ENCODE results near the gene C6orf62. TPM values are rescaled to one million over a fixed set of nuclear protein-coding genes. Genes with fewer than 3 reads are reported as not detected.

Gene C6orf62
- total and polyA plus RNA-seq, 2 of the 4 experiments (the other 2 are of a cell fraction) = 47.5 to 50.7 TPM

- H3K23ac ChIP-seq (ENCODE audit: low read depth, low read length) = peak within 1 kb of the TSS; percentile 99
- peak within 1 kb of the TSS; percentile 96 for H3K4ac ChIP-seq (ENCODE audit: low read depth, low read length)
- H2BK120ac ChIP-seq (ENCODE audit: low read depth, low read length) = peak within 1 kb of the TSS; percentile 84
- H4K5ac ChIP-seq (ENCODE audit: low read depth, low read length) = peak within 1 kb of the TSS; percentile 93
- ChIA-PET CTCF (interaction anchor here (1.0 kb wide), 3 partner anchors 22 to 123 kb away, joined by 3 read pairs; no protein-coding TSS in a partner anchor), POLR2A (ENCODE audit: unreplicated experiment) (no interaction called here)
- no peaks in the 10 kb centered on the region for H4K20me1 ChIP-seq (ENCODE audit: insufficient read depth, low read length)
- H3K4me2 ChIP-seq (ENCODE audit: low read depth, low read length) = peak within 1 kb of the TSS; percentile 78
- H2BK20ac ChIP-seq (ENCODE audit: low read depth, low read length) = peak within 1 kb of the TSS; percentile 16; the same call in 1 of the 2 replicates
- peak within 1 kb of the TSS; percentile 93 for H3K56ac ChIP-seq (ENCODE audit: extremely low read depth, insufficient read depth, low read length)
- ATAC-seq (ENCODE audit: low read depth) (peak; percentile 98), DNase-seq (peak; percentile 96)
- no peaks in the 10 kb centered on the region for H3K9me3 ChIP-seq (ENCODE audit: control insufficient read depth, insufficient read depth, low read length)
- peak within 1 kb of the TSS; percentile 93 for H3K9ac ChIP-seq (ENCODE audit: low read depth, low read length)
- H2BK15ac ChIP-seq (ENCODE audit: low read depth, low read length) = peak within 1 kb of the TSS; percentile 69; the same call in 2 of the 3 replicates
- peak within 1 kb of the TSS; percentile 91 for H2BK5ac ChIP-seq (ENCODE audit: low read depth, low read length, poor library complexity, severe bottlenecking)
- peaks cover 8% of the 10 kb centered on the region for H3K36me3 ChIP-seq (ENCODE audit: control insufficient read depth, insufficient read depth, low read length)
- dilution Hi-C loops (cut with HindIII; ENCODE audit: low sequenced_read_pairs, unreplicated experiment) = no loop called here
- no peaks in the 10 kb centered on the region for H3K27me3 ChIP-seq (ENCODE audit: control insufficient read depth, insufficient read depth, low read length)
- H2AFZ ChIP-seq (replicated peaks; ENCODE audit: low read length, poor library complexity) = peak within 1 kb of the TSS; percentile 100
- H4K91ac ChIP-seq (ENCODE audit: insufficient read depth, low read depth, low read length) = peak within 1 kb of the TSS; percentile 98
- in situ Hi-C loops (cut with MboI; ENCODE audit: low sequenced_read_pairs) = no loop called here
- H3K4me1 ChIP-seq (ENCODE audit: control insufficient read depth, insufficient read depth, low read length) = peaks cover 2% of the 10 kb centered on the region; the same call in 1 of the 2 replicates
- H3K27ac ChIP-seq (ENCODE audit: insufficient read depth, low read length) = peak within 1 kb of the TSS; percentile 91
- H3K14ac ChIP-seq (replicated peaks; ENCODE audit: low read depth, low read length) = peak within 1 kb of the TSS; percentile 98
- H3K79me1 ChIP-seq (ENCODE audit: low read depth in 1 of 2, low read length in 2 of 2) = peaks cover 16 to 53% of the 10 kb centered on the region in 2 experiments; a peak in 3 of 4 replicates
- 0% methylated on average over 16 of the region's 62 CpGs; no CpG with 5 or more reads in 1 of the 2 experiments for WGBS, 2 experiments (ENCODE audit: extremely low coverage in 2 of 2, insufficient read length in 1 of 2)
- H2AK9ac ChIP-seq (replicated peaks; ENCODE audit: low read depth, low read length, poor library complexity) = peak within 1 kb of the TSS; percentile 91
- H3K18ac ChIP-seq (ENCODE audit: low read depth, low read length) = peak within 1 kb of the TSS; percentile 87
- peak within 1 kb of the TSS; percentile 89 to 98 for H4K8ac ChIP-seq (ENCODE audit: low read depth in 2 of 2, low read length in 2 of 2)
- peak within 1 kb of the TSS; percentile 86 for H2AK5ac ChIP-seq (ENCODE audit: low read depth, low read length)
- BruUV-seq (replicated peaks) = no TSS peak
- no peaks in the 10 kb centered on the region; the same call in 1 of the 2 replicates for H3K9me1 ChIP-seq (ENCODE audit: insufficient read depth, low read length)
- intact Hi-C loops (cut with micrococcal nuclease) = no loop called here
- H3K4me3 ChIP-seq (ENCODE audit: insufficient read depth, low read depth, low read length) = peak within 1 kb of the TSS; percentile 81
- TF ChIP-seq RAD21 (IDR thresholded peaks at IDR 0.05; ENCODE audit: low read length) = peak; percentile 48
- peak; percentile 16 for TF ChIP-seq RCOR1 (IDR thresholded peaks at IDR 0.05; ENCODE audit: insufficient replicate concordance, low read length)
- TF ChIP-seq, protein P1, sequence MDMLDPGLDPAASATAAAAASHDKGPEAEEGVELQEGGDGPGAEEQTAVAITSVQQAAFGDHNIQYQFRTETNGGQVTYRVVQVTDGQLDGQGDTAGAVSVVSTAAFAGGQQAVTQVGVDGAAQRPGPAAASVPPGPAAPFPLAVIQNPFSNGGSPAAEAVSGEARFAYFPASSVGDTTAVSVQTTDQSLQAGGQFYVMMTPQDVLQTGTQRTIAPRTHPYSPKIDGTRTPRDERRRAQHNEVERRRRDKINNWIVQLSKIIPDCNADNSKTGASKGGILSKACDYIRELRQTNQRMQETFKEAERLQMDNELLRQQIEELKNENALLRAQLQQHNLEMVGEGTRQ (IDR thresholded peaks at IDR 0.05; ENCODE audit: low read depth, low read length) = no peak
- peak; percentile 30; the same call in 1 of the 2 replicates for TF ChIP-seq FOS (IDR thresholded peaks at IDR 0.05; ENCODE audit: low read depth, low read length)
- no peak; the same call in 1 of the 2 replicates for TF ChIP-seq MXI1 (IDR thresholded peaks at IDR 0.05; ENCODE audit: borderline replicate concordance, low read depth, low read length)
- no peak for TF ChIP-seq NFE2L2 (IDR thresholded peaks at IDR 0.05; ENCODE audit: low read depth, low read length)
- TF ChIP-seq CEBPB (IDR thresholded peaks at IDR 0.05; ENCODE audit: low read depth, low read length) = peak; percentile 93
- no peak for TF ChIP-seq ELK1 (IDR thresholded peaks at IDR 0.05; ENCODE audit: borderline replicate concordance, low read depth, low read length)
- TF ChIP-seq RFX5 (IDR thresholded peaks at IDR 0.05; ENCODE audit: low read depth, low read length) = no peak
- peak; percentile 73 for TF ChIP-seq POLR2A (IDR thresholded peaks at IDR 0.05; ENCODE audit: low read depth, low read length)
- TF ChIP-seq, protein P2, sequence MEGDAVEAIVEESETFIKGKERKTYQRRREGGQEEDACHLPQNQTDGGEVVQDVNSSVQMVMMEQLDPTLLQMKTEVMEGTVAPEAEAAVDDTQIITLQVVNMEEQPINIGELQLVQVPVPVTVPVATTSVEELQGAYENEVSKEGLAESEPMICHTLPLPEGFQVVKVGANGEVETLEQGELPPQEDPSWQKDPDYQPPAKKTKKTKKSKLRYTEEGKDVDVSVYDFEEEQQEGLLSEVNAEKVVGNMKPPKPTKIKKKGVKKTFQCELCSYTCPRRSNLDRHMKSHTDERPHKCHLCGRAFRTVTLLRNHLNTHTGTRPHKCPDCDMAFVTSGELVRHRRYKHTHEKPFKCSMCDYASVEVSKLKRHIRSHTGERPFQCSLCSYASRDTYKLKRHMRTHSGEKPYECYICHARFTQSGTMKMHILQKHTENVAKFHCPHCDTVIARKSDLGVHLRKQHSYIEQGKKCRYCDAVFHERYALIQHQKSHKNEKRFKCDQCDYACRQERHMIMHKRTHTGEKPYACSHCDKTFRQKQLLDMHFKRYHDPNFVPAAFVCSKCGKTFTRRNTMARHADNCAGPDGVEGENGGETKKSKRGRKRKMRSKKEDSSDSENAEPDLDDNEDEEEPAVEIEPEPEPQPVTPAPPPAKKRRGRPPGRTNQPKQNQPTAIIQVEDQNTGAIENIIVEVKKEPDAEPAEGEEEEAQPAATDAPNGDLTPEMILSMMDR (conservative IDR thresholded peaks at IDR 0.05; ENCODE audit: low read depth, low read length) = peak; percentile 55
- TF ChIP-seq CHD1 (IDR thresholded peaks at IDR 0.05; ENCODE audit: low read depth, low read length) = no peak
- TF ChIP-seq MAFK (IDR thresholded peaks at IDR 0.05; ENCODE audit: low read depth, low read length) = no peak
- 0 out of 2 replicates have a peak, but pooled peaks have one; percentile 17 for TF ChIP-seq BHLHE40 (IDR thresholded peaks at IDR 0.05; ENCODE audit: low read depth, low read length)
These were observed 52.1 kb downstream of the C6orf62 start, which contains the start of the genes ACOT13 and TDP2 for GRCh38 chr6:24666641-24667377. TSS of gene ACOT13 (plus strand) at chr6:24667077. CDS start at chr6:24667264, 187 bp downstream. TSS of gene TDP2 (minus strand) at chr6:24666899. CDS start at chr6:24666862, 37 bp downstream.

Data from IMR-90 (cell line).